HUES48 (cell line): ENCODE data around the gene VSX1.

Experiments
- H3K27ac ChIP-seq: one replicate; pipeline ENCODE4 v1.7.0; 2013; ENCODE audit warnings: low read depth, low read length, inconsistent platforms
- H3K27me3 ChIP-seq: 2 replicates; pipeline ENCODE4 v1.6.1; 2013; ENCODE audit warnings: mild to moderate bottlenecking, low read length; ENCODE audit not compliant: control insufficient read depth, insufficient read depth
- H3K36me3 ChIP-seq: 2 replicates; pipeline ENCODE4 v1.6.1; 2013; ENCODE audit warnings: low read length; ENCODE audit not compliant: control insufficient read depth, insufficient read depth
- H3K4me1 ChIP-seq: 2 replicates; pipeline ENCODE4 v1.6.1; 2013; ENCODE audit warnings: mild to moderate bottlenecking, low read length; ENCODE audit not compliant: control insufficient read depth, insufficient read depth
- H3K4me3 ChIP-seq: 2 replicates; pipeline ENCODE4 v1.5.1; 2013; ENCODE audit warnings: mild to moderate bottlenecking, low read depth, low read length
- H3K9ac ChIP-seq: 2 replicates; pipeline ENCODE4 v1.6.1; 2013; ENCODE audit warnings: mild to moderate bottlenecking, low read depth, low read length, moderate library complexity
- H3K9me3 ChIP-seq: 2 replicates; pipeline ENCODE4 v1.6.1; 2013; ENCODE audit warnings: low read length; ENCODE audit not compliant: control insufficient read depth, insufficient read depth

VSX1 gene

GRCh38 chr20:25064561-25065071 lies 17.3 kb downstream of the VSX1 start:
- Histone ChIP-seq H3K9me3 (no peaks in the 10 kb centered on the region), H3K36me3 (no peaks in the 10 kb centered on the region), H3K9ac (no peak overlapping the region), H3K27ac (no peak overlapping the region), H3K4me3 (no peak overlapping the region), H3K27me3 (peaks cover 50% of the 10 kb centered on the region), H3K4me1 (no peaks in the 10 kb centered on the region)

- H3K36me3 ChIP-seq: no peaks in the 10 kb centered on the region
- H3K9me3 ChIP-seq: no peaks in the 10 kb centered on the region
- peaks cover 50% of the 10 kb centered on the region for H3K27me3 ChIP-seq
- no peak overlapping the region for H3K4me3 ChIP-seq
- no peak overlapping the region for H3K9ac ChIP-seq
- no peaks in the 10 kb centered on the region for H3K4me1 ChIP-seq
- H3K27ac ChIP-seq: no peak overlapping the region
Observed at GRCh38 chr20:25063981-25064380, 18.0 kb downstream of the VSX1 start.

GRCh38 chr20:25063546-25063945 lies 18.4 kb downstream of the VSX1 start:
- H3K9ac ChIP-seq: no peak overlapping the region
- no peaks in the 10 kb centered on the region for H3K9me3 ChIP-seq
- H3K4me3 ChIP-seq: no peak overlapping the region
- peaks cover 2% of the 10 kb centered on the region for H3K4me1 ChIP-seq
- H3K36me3 ChIP-seq: no peaks in the 10 kb centered on the region
- no peak overlapping the region for H3K27ac ChIP-seq
- H3K27me3 ChIP-seq: peaks cover 54% of the 10 kb centered on the region

GRCh38 chr20:25062841-25063240 lies 19.1 kb downstream of the VSX1 start:
- Histone ChIP-seq H3K27ac (no peak overlapping the region), H3K9me3 (no peaks in the 10 kb centered on the region), H3K27me3 (peaks cover 61% of the 10 kb centered on the region), H3K4me3 (no peak overlapping the region), H3K4me1 (peaks cover 5% of the 10 kb centered on the region), H3K9ac (no peak overlapping the region), H3K36me3 (no peaks in the 10 kb centered on the region)

GRCh38 chr20:25061821-25062530 lies 20.0 kb downstream of the VSX1 start:
- Histone ChIP-seq H3K36me3 (no peaks in the 10 kb centered on the region), H3K27me3 (peaks cover 70% of the 10 kb centered on the region), H3K4me1 (peaks cover 5% of the 10 kb centered on the region), H3K27ac (no peak overlapping the region), H3K9me3 (no peaks in the 10 kb centered on the region), H3K4me3 (no peak overlapping the region), H3K9ac (no peak overlapping the region)

- Histone ChIP-seq H3K4me1 (peaks cover 5% of the 10 kb centered on the region), H3K9me3 (no peaks in the 10 kb centered on the region), H3K36me3 (no peaks in the 10 kb centered on the region), H3K27me3 (peaks cover 77% of the 10 kb centered on the region), H3K4me3 (no peak overlapping the region), H3K9ac (no peak overlapping the region), H3K27ac (no peak overlapping the region)
Observed at GRCh38 chr20:25061103-25061799, 20.7 kb downstream of the VSX1 start.

- Histone ChIP-seq H3K36me3 (no peaks in the 10 kb centered on the region), H3K27me3 (peaks cover 89% of the 10 kb centered on the region), H3K9ac (no peak overlapping the region), H3K27ac (no peak overlapping the region), H3K4me3 (no peak overlapping the region), H3K4me1 (peaks cover 5% of the 10 kb centered on the region), H3K9me3 (no peaks in the 10 kb centered on the region)
Observed at GRCh38 chr20:25059866-25060465, 22.0 kb downstream of the VSX1 start.

GRCh38 chr20:25058847-25059810 lies 22.8 kb downstream of the VSX1 start:
- H3K27ac ChIP-seq: no peak overlapping the region
- H3K9me3 ChIP-seq: no peaks in the 10 kb centered on the region
- H3K4me3 ChIP-seq: no peak overlapping the region
- peaks cover 85% of the 10 kb centered on the region for H3K27me3 ChIP-seq
- H3K4me1 ChIP-seq: peaks cover 5% of the 10 kb centered on the region
- no peak overlapping the region for H3K9ac ChIP-seq
- H3K36me3 ChIP-seq: no peaks in the 10 kb centered on the region

GRCh38 chr20:25058051-25058846 lies 23.7 kb downstream of the VSX1 start, which contains the start of gene ACSS1:
TSS of gene ACSS1 (minus strand) at chr20:25058139. CDS start at chr20:25058102, 37 bp downstream.
- Histone ChIP-seq H3K9ac (no peak within 1 kb of the TSS), H3K4me3 (peak within 1 kb of the TSS; percentile 62), H3K27ac (no peak within 1 kb of the TSS), H3K9me3 (no peaks in the 10 kb centered on the region), H3K4me1 (peaks cover 5% of the 10 kb centered on the region), H3K27me3 (peaks cover 86% of the 10 kb centered on the region), H3K36me3 (no peaks in the 10 kb centered on the region)
